Measurements from ENCODE around the gene NFIX. TPM values are rescaled to one million over a fixed set of nuclear protein-coding genes. Genes with fewer than 3 reads are reported as not detected.
A peak's percentile ranks its signal among the peaks of the same experiment; 100 is the strongest.

The NFIX gene
- total RNA-seq, 1 donor from 2014 or later = 76.5 TPM

- no peak for DNase-seq (ENCODE audit: low spot score in 2 of 2)
- TF ChIP-seq CTCF (IDR thresholded peaks at IDR 0.05) = no peak
- Histone ChIP-seq H3K4me1 (peaks cover 32 to 72% of the 10 kb centered on the region in 2 donors), H3K4me3 (no peak overlapping the region), H3K9me3 (no peaks in the 10 kb centered on the region), H3K27me3 (no peaks in the 10 kb centered on the region), H3K36me3 (peaks cover 8 to 15% of the 10 kb centered on the region in 2 donors), H3K27ac (peak overlapping the region; percentile 99)
- intact Hi-C loops (cut with DNase I) = no loop called here
Observed at GRCh38 chr19:13072188-13072908, 77.1 kb downstream of the NFIX start.

GRCh38 chr19:13073263-13073662 lies 78.0 kb downstream of the NFIX start:
- no peak for TF ChIP-seq CTCF (IDR thresholded peaks at IDR 0.05)
- intact Hi-C loops (cut with DNase I) = no loop called here
- Histone ChIP-seq H3K27ac (peak overlapping the region; percentile 99), H3K9me3 (no peaks in the 10 kb centered on the region), H3K36me3 (peaks cover 8 to 15% of the 10 kb centered on the region in 2 donors), H3K4me3 (no peak overlapping the region), H3K27me3 (no peaks in the 10 kb centered on the region), H3K4me1 (peaks cover 31 to 72% of the 10 kb centered on the region in 2 donors)
- DNase-seq (ENCODE audit: low spot score in 2 of 2) = no peak

- intact Hi-C loops (cut with DNase I) = no loop called here
- DNase-seq (ENCODE audit: low spot score in 2 of 2) = no peak
- Histone ChIP-seq H3K9me3 (no peaks in the 10 kb centered on the region), H3K4me3 (no peak overlapping the region), H3K4me1 (peaks cover 34 to 72% of the 10 kb centered on the region in 2 donors), H3K36me3 (peaks cover 12 to 15% of the 10 kb centered on the region in 2 donors), H3K27me3 (no peaks in the 10 kb centered on the region), H3K27ac (peak overlapping the region; percentile 99)
- no peak for TF ChIP-seq CTCF (IDR thresholded peaks at IDR 0.05)
Observed at GRCh38 chr19:13074378-13074777, 79.1 kb downstream of the NFIX start.

GRCh38 chr19:13076320-13076719 lies 81.0 kb downstream of the NFIX start:
- no peak for DNase-seq (ENCODE audit: low spot score in 2 of 2)
- TF ChIP-seq CTCF (IDR thresholded peaks at IDR 0.05) = no peak
- H3K36me3 ChIP-seq = peaks cover 12 to 15% of the 10 kb centered on the region in 2 donors
- H3K4me3 ChIP-seq = no peak overlapping the region
- H3K4me1 ChIP-seq = peaks cover 22 to 61% of the 10 kb centered on the region in 2 donors
- no peaks in the 10 kb centered on the region for H3K9me3 ChIP-seq
- intact Hi-C loops (cut with DNase I) = no loop called here
- no peaks in the 10 kb centered on the region for H3K27me3 ChIP-seq
- H3K27ac ChIP-seq = peak overlapping the region; percentile 74 to 99

GRCh38 chr19:13076787-13077186 lies 81.5 kb downstream of the NFIX start:
- Histone ChIP-seq H3K27me3 (no peaks in the 10 kb centered on the region), H3K27ac (peak overlapping the region; percentile 74 to 99), H3K4me1 (peaks cover 22 to 61% of the 10 kb centered on the region in 2 donors), H3K36me3 (peaks cover 12 to 18% of the 10 kb centered on the region in 2 donors), H3K4me3 (no peak overlapping the region), H3K9me3 (no peaks in the 10 kb centered on the region)
- no peak for TF ChIP-seq CTCF (IDR thresholded peaks at IDR 0.05)
- DNase-seq (ENCODE audit: low spot score in 2 of 2) = no peak
- intact Hi-C loops (cut with DNase I) = no loop called here
